ENCODE data around the gene GDF10. TPM values are rescaled to one million over a fixed set of nuclear protein-coding genes. Genes with fewer than 3 reads are reported as not detected.

GDF10 gene
- total and polyA plus RNA-seq, 5 experiments from 2014 or later: 0.26 to 0.75 (median 0.67) TPM; not detected in 1

GRCh38 chr10:47287365-47287802 is 12.6 kb upstream of the GDF10 start:
- DNase-seq (no peak), ATAC-seq (no peak)
- Mint-ChIP-seq H3K36me3 (no peaks in the 10 kb centered on the region), H3K27me3 (no peaks in the 10 kb centered on the region), H3K4me3 (peak overlapping the region in 2 of 10 donors; percentile 36 to 39), H3K27ac (peak overlapping the region in 5 of 10 donors; percentile 60 to 93 (median 71)), H3K4me1 (peaks cover 26 to 43% (median 35%) of the 10 kb centered on the region in 4 donors), H3K9me3 (no peaks in the 10 kb centered on the region)
- POLR2A ChIA-PET: interaction anchor here (0.7 to 1.1 kb wide), 4 partner anchors 12 to 238 kb away, joined by 3 read pairs; no protein-coding TSS in a partner anchor

- Mint-ChIP-seq H3K4me3 (no peak overlapping the region), H3K27ac (peak overlapping the region in 1 of 10 donors; percentile 93), H3K36me3 (no peaks in the 10 kb centered on the region), H3K27me3 (no peaks in the 10 kb centered on the region), H3K4me1 (peaks cover 25 to 40% (median 34%) of the 10 kb centered on the region in 4 donors), H3K9me3 (no peaks in the 10 kb centered on the region)
- DNase-seq: no peak
- POLR2A ChIA-PET: interaction anchor here (1.1 kb wide), 1 partner anchor 239 kb away, joined by 3 read pairs; no protein-coding TSS in a partner anchor
- no peak for ATAC-seq
These were observed 12.2 kb upstream of the GDF10 start for GRCh38 chr10:47287805-47288204.

GRCh38 chr10:47288236-47288635 is 11.8 kb upstream of the GDF10 start:
- H3K27me3 Mint-ChIP-seq: no peaks in the 10 kb centered on the region
- H3K4me3 Mint-ChIP-seq: no peak overlapping the region
- DNase-seq (no peak), ATAC-seq (no peak)
- POLR2A ChIA-PET: no interaction called here
- H3K27ac Mint-ChIP-seq: peak overlapping the region in 2 of 10 donors; percentile 26 to 38
- no peaks in the 10 kb centered on the region for H3K36me3 Mint-ChIP-seq
- H3K4me1 Mint-ChIP-seq: peaks cover 25 to 40% (median 34%) of the 10 kb centered on the region in 4 donors
- no peaks in the 10 kb centered on the region for H3K9me3 Mint-ChIP-seq

GRCh38 chr10:47288916-47289495 is 11.0 kb upstream of the GDF10 start:
- Mint-ChIP-seq H3K4me3 (no peak overlapping the region), H3K9me3 (no peaks in the 10 kb centered on the region), H3K27ac (peak overlapping the region in 2 of 10 donors; percentile 48 to 80), H3K4me1 (peaks cover 25 to 40% (median 33%) of the 10 kb centered on the region in 4 donors), H3K36me3 (no peaks in the 10 kb centered on the region), H3K27me3 (no peaks in the 10 kb centered on the region)
- POLR2A ChIA-PET: interaction anchor here (0.5 kb wide), 1 partner anchor 14 kb away, joined by 3 read pairs; no protein-coding TSS in a partner anchor
- ATAC-seq (no peak), DNase-seq (no peak)

- Mint-ChIP-seq H3K27me3 (peaks cover 0 to 2% (median under 1%) of the 10 kb centered on the region in 5 donors), H3K27ac (peak overlapping the region in 3 of 10 donors; percentile 43 to 55 (median 48)), H3K9me3 (no peaks in the 10 kb centered on the region), H3K36me3 (no peaks in the 10 kb centered on the region), H3K4me3 (no peak overlapping the region), H3K4me1 (peaks cover 23 to 34% (median 30%) of the 10 kb centered on the region in 4 donors)
- DNase-seq: no peak
- no peak for ATAC-seq
- POLR2A ChIA-PET: no interaction called here
These were observed 10.1 kb upstream of the GDF10 start for GRCh38 chr10:47289921-47290320.

- peaks cover 21 to 30% (median 26%) of the 10 kb centered on the region in 4 donors for H3K4me1 Mint-ChIP-seq
- H3K27ac Mint-ChIP-seq: no peak overlapping the region
- H3K4me3 Mint-ChIP-seq: no peak overlapping the region
- H3K9me3 Mint-ChIP-seq: no peaks in the 10 kb centered on the region
- POLR2A ChIA-PET: no interaction called here
- H3K27me3 Mint-ChIP-seq: peaks cover 0 to 4% (median 2%) of the 10 kb centered on the region in 5 donors
- H3K36me3 Mint-ChIP-seq: no peaks in the 10 kb centered on the region
- DNase-seq: no peak
- no peak for ATAC-seq
These were observed 9.7 kb upstream of the GDF10 start for GRCh38 chr10:47290338-47290737.

- DNase-seq (no peak), ATAC-seq (no peak)
- POLR2A ChIA-PET: no interaction called here
- no peaks in the 10 kb centered on the region for H3K9me3 Mint-ChIP-seq
- H3K4me3 Mint-ChIP-seq: no peak overlapping the region
- H3K36me3 Mint-ChIP-seq: no peaks in the 10 kb centered on the region
- peaks cover 0 to 4% (median 2%) of the 10 kb centered on the region in 5 donors for H3K27me3 Mint-ChIP-seq
- peaks cover 9 to 17% (median 13%) of the 10 kb centered on the region in 4 donors for H3K4me1 Mint-ChIP-seq
- H3K27ac Mint-ChIP-seq: no peak overlapping the region
These were observed 8.3 kb upstream of the GDF10 start for GRCh38 chr10:47291682-47292081.

- H3K4me3 Mint-ChIP-seq: no peak overlapping the region
- no peaks in the 10 kb centered on the region for H3K9me3 Mint-ChIP-seq
- DNase-seq (no peak), ATAC-seq (no peak)
- H3K4me1 Mint-ChIP-seq: peaks cover 0 to 2% (median 0%) of the 10 kb centered on the region in 4 donors
- peaks cover 0 to 4% (median 2%) of the 10 kb centered on the region in 5 donors for H3K27me3 Mint-ChIP-seq
- POLR2A ChIA-PET: no interaction called here
- H3K36me3 Mint-ChIP-seq: no peaks in the 10 kb centered on the region
- no peak overlapping the region for H3K27ac Mint-ChIP-seq
These were observed 5.9 kb upstream of the GDF10 start for GRCh38 chr10:47294057-47294456.

- DNase-seq (no peak), ATAC-seq (no peak)
- POLR2A ChIA-PET: no interaction called here
- H3K27me3 Mint-ChIP-seq: peaks cover 0 to 7% (median 2%) of the 10 kb centered on the region in 5 donors
- H3K36me3 Mint-ChIP-seq: no peaks in the 10 kb centered on the region
- H3K4me3 Mint-ChIP-seq: no peak overlapping the region
- H3K9me3 Mint-ChIP-seq: no peaks in the 10 kb centered on the region
- H3K27ac Mint-ChIP-seq: peak overlapping the region in 1 of 10 donors; percentile 74
- H3K4me1 Mint-ChIP-seq: peaks cover under 1 to 3% (median 2%) of the 10 kb centered on the region in 4 donors
These were observed 5.5 kb upstream of the GDF10 start for GRCh38 chr10:47294501-47294900.

GRCh38 chr10:47295411-47295810 is 4.6 kb upstream of the GDF10 start:
- POLR2A ChIA-PET: no interaction called here
- H3K9me3 Mint-ChIP-seq: no peaks in the 10 kb centered on the region
- H3K27me3 Mint-ChIP-seq: peaks cover 0 to 10% (median 2%) of the 10 kb centered on the region in 5 donors
- H3K27ac Mint-ChIP-seq: peak overlapping the region in 1 of 10 donors; percentile 74
- DNase-seq: no peak
- peaks cover 0 to 6% (median 5%) of the 10 kb centered on the region in 4 donors for H3K4me1 Mint-ChIP-seq
- H3K4me3 Mint-ChIP-seq: no peak overlapping the region
- no peaks in the 10 kb centered on the region for H3K36me3 Mint-ChIP-seq
- ATAC-seq: no peak

- Mint-ChIP-seq H3K4me1 (peaks cover 4 to 14% (median 11%) of the 10 kb centered on the region in 4 donors), H3K27me3 (peaks cover 0 to 15% (median 7%) of the 10 kb centered on the region in 5 donors)
- POLR2A ChIA-PET: no interaction called here
These were observed 3.7 kb upstream of the GDF10 start for GRCh38 chr10:47296156-47296894.

GRCh38 chr10:47296941-47297340 is 3.1 kb upstream of the GDF10 start:
- DNase-seq (no peak), ATAC-seq (no peak)
- Mint-ChIP-seq H3K9me3 (no peaks in the 10 kb centered on the region), H3K27ac (peak overlapping the region in 1 of 10 donors; percentile 2), H3K4me3 (no peak overlapping the region), H3K36me3 (no peaks in the 10 kb centered on the region), H3K27me3 (peaks cover 0 to 16% (median 7%) of the 10 kb centered on the region in 5 donors), H3K4me1 (peaks cover 4 to 17% (median 15%) of the 10 kb centered on the region in 4 donors)
- POLR2A ChIA-PET: no interaction called here

More at GRCh38 chr10:47296156-47296894, 3.7 kb upstream of the GDF10 start:
- DNase-seq (no peak), ATAC-seq (no peak)
- H3K27ac Mint-ChIP-seq: no peak overlapping the region
- H3K36me3 Mint-ChIP-seq: no peaks in the 10 kb centered on the region
- no peaks in the 10 kb centered on the region for H3K9me3 Mint-ChIP-seq
- no peak overlapping the region for H3K4me3 Mint-ChIP-seq

Measured in naive thymus-derived CD8-positive, alpha-beta T cell (primary cell).